ENCODE results near the gene GSC2. TPM values are rescaled to one million over a fixed set of nuclear protein-coding genes. Genes with fewer than 3 reads are reported as not detected.
A peak's percentile ranks its signal among the peaks of the same experiment; 100 is the strongest.

The GSC2 gene
- total and polyA plus RNA-seq, 9 of the 15 experiments (the other 6 are each of a cell fraction or from before 2014, with no cell fraction given) = not detected

DNA sequence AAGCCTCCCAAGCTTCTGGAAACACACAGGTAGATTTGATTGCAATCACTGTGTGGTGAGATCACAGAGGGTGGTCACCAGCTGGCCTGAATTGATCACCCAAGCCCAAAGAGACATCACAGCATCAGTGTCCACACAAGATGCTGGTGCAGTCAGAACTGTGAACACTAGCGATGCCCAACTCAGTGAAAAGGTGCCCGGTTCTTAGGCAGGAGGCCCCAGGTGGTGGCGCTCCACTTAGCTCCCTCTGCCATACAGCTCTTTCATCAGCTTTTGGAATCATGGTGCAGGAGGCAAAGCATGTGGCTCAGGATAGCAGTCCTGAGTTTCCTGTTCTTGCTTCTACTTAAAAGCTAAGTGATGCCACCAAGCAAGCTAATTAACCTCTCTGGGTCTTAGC lies 39.0 kb downstream of the GSC2 start (continued):
- TF ChIP-seq ILF3 (IDR thresholded peaks at IDR 0.05; ENCODE audit: borderline replicate concordance) = no peak
- TF ChIP-seq NBN (IDR thresholded peaks at IDR 0.05; ENCODE audit: low read depth) = no peak
- no peak for TF ChIP-seq GTF2E2 (tag; IDR thresholded peaks at IDR 0.05)
- no peak for TF ChIP-seq ZNF3 (CRISPR knock-in tag; IDR thresholded peaks at IDR 0.05)
- peak; percentile 27; the same call in 1 of the 2 replicates for TF ChIP-seq KLF10 (CRISPR knock-in tag; IDR thresholded peaks at IDR 0.05)
- 0 out of 2 replicates have a peak, but pooled peaks have one; percentile 39 for TF ChIP-seq BHLHE40 (IDR thresholded peaks at IDR 0.05; ENCODE audit: low read length)
- TF ChIP-seq U2AF2 (optimal IDR thresholded peaks at IDR 0.05; ENCODE audit: low read depth, low read length) = no peak
- no peak for TF ChIP-seq WHSC1 (IDR thresholded peaks at IDR 0.05; ENCODE audit: low read length)
- peak; percentile 11; the same call in 1 of the 2 replicates for TF ChIP-seq TOE1 (IDR thresholded peaks at IDR 0.05; ENCODE audit: borderline replicate concordance)
- no peak for TF ChIP-seq TOE1 (CRISPR knock-in tag; IDR thresholded peaks at IDR 0.05; ENCODE audit: borderline replicate concordance, low read depth)
- TF ChIP-seq ZNF212 (CRISPR knock-in tag; IDR thresholded peaks at IDR 0.05) = no peak
- TF ChIP-seq COPS2 (conservative IDR thresholded peaks at IDR 0.05) = no peak
- TF ChIP-seq CREM (IDR thresholded peaks at IDR 0.05; ENCODE audit: low read depth) = no peak
- TF ChIP-seq, protein P1, sequence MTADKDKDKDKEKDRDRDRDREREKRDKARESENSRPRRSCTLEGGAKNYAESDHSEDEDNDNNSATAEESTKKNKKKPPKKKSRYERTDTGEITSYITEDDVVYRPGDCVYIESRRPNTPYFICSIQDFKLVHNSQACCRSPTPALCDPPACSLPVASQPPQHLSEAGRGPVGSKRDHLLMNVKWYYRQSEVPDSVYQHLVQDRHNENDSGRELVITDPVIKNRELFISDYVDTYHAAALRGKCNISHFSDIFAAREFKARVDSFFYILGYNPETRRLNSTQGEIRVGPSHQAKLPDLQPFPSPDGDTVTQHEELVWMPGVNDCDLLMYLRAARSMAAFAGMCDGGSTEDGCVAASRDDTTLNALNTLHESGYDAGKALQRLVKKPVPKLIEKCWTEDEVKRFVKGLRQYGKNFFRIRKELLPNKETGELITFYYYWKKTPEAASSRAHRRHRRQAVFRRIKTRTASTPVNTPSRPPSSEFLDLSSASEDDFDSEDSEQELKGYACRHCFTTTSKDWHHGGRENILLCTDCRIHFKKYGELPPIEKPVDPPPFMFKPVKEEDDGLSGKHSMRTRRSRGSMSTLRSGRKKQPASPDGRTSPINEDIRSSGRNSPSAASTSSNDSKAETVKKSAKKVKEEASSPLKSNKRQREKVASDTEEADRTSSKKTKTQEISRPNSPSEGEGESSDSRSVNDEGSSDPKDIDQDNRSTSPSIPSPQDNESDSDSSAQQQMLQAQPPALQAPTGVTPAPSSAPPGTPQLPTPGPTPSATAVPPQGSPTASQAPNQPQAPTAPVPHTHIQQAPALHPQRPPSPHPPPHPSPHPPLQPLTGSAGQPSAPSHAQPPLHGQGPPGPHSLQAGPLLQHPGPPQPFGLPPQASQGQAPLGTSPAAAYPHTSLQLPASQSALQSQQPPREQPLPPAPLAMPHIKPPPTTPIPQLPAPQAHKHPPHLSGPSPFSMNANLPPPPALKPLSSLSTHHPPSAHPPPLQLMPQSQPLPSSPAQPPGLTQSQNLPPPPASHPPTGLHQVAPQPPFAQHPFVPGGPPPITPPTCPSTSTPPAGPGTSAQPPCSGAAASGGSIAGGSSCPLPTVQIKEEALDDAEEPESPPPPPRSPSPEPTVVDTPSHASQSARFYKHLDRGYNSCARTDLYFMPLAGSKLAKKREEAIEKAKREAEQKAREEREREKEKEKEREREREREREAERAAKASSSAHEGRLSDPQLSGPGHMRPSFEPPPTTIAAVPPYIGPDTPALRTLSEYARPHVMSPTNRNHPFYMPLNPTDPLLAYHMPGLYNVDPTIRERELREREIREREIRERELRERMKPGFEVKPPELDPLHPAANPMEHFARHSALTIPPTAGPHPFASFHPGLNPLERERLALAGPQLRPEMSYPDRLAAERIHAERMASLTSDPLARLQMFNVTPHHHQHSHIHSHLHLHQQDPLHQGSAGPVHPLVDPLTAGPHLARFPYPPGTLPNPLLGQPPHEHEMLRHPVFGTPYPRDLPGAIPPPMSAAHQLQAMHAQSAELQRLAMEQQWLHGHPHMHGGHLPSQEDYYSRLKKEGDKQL (CRISPR knock-in tag; IDR thresholded peaks at IDR 0.05; ENCODE audit: borderline replicate concordance) = no peak
- TF ChIP-seq, protein P2, sequence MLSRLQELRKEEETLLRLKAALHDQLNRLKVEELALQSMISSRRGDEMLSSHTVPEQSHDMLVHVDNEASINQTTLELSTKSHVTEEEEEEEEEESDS (CRISPR knock-in tag; IDR thresholded peaks at IDR 0.05) = no peak
- TF ChIP-seq, protein P3, sequence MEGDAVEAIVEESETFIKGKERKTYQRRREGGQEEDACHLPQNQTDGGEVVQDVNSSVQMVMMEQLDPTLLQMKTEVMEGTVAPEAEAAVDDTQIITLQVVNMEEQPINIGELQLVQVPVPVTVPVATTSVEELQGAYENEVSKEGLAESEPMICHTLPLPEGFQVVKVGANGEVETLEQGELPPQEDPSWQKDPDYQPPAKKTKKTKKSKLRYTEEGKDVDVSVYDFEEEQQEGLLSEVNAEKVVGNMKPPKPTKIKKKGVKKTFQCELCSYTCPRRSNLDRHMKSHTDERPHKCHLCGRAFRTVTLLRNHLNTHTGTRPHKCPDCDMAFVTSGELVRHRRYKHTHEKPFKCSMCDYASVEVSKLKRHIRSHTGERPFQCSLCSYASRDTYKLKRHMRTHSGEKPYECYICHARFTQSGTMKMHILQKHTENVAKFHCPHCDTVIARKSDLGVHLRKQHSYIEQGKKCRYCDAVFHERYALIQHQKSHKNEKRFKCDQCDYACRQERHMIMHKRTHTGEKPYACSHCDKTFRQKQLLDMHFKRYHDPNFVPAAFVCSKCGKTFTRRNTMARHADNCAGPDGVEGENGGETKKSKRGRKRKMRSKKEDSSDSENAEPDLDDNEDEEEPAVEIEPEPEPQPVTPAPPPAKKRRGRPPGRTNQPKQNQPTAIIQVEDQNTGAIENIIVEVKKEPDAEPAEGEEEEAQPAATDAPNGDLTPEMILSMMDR (IDR thresholded peaks at IDR 0.05 in 2 of 3, conservative IDR thresholded peaks at IDR 0.05 in 1 of 3; ENCODE audit: insufficient read depth in 2 of 3, low read depth in 1 of 3, low read length in 3 of 3) = peak; percentile 25 to 30 (median 29); a peak in 3 of 6 replicates
- TF ChIP-seq CREBBP (IDR thresholded peaks at IDR 0.05; ENCODE audit: low read depth, low read length) = no peak

Data from K562 (cell line).